ENCODE data around the gene MYLK.

DNA sequence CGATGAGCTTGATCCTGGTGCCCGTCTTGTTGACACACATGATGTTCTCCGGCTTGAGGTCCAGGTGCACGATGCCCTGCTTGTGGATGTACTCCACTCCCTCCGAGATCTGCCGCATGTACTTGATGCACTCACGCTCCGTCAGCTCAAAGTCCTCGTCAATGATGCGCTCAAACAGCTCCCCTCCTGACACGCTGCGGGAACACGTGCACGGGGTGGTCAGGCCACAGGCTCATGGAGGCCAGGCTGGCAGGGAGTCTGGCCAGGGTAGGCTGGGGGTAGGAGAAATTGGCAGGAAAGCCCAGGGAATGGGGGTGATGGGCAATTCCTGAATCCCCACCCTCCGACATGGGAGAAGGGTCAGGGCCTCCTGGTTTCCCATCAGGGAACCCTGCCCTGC is 243.8 kb downstream of the MYLK start:
- TF ChIP-seq CTCF (IDR thresholded peaks at IDR 0.05; ENCODE audit: low read depth, low read length, missing input control) (no peak), REST (IDR thresholded peaks at IDR 0.05) (no peak), RAD21 (IDR thresholded peaks at IDR 0.05) (no peak), SP1 (IDR thresholded peaks at IDR 0.05) (no peak), YY1 (IDR thresholded peaks at IDR 0.05) (no peak)
- TF ChIP-seq, protein P1, sequence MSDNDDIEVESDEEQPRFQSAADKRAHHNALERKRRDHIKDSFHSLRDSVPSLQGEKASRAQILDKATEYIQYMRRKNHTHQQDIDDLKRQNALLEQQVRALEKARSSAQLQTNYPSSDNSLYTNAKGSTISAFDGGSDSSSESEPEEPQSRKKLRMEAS (IDR thresholded peaks at IDR 0.05) = no peak

All from liver (tissue), 3 donors.